HCT116 (cell line): ENCODE measurements around the gene RTN4RL1. TPM values are rescaled to one million over a fixed set of nuclear protein-coding genes. Genes with fewer than 3 reads are reported as not detected.

Source experiments
- ATAC-seq: fragments of 200-7000 bp; cut with Tn5 transposase; 2 replicates; pipeline ENCODE4 v1.9.1; 2020; ENCODE audit warnings: mild to moderate bottlenecking, moderate library complexity
- BruUV-seq: library from RNA; stranded (reverse); fragments of 400-500 nt; replicated peaks from 2 replicates; lab custom pipeline; 2021; lab: Mats Ljungman, UMichigan
- CTCF ChIA-PET: fragments of 300-600 bp; sonication (Branson Sonifier 250); formaldehyde crosslinking; loops from one replicate; lab custom pipeline; 2021; ENCODE audit warnings: antibody characterized with exemption; lab: Charles Lee
- POLR2A ChIA-PET: fragments of 300-600, 350-600 bp; sonication (Branson Sonifier 250); formaldehyde crosslinking; loops from one replicate; lab custom pipeline; 2021; ENCODE audit warnings: antibody characterized with exemption; lab: Charles Lee
- RAD21 ChIA-PET, 2 experiments: fragments of 300-600 bp; sonication (Branson Sonifier 250); formaldehyde crosslinking; loops; one replicate each; lab custom pipeline; 2023; ENCODE audit warnings: low total read pairs in 2 of 2; ENCODE audit not compliant: uncharacterized antibody in 2 of 2, unreplicated experiment in 2 of 2, low non-redundant PET in 1 of 2; lab: Charles Lee
- DNase-seq: peaks from one replicate; pipeline ENCODE4 v3.0.0-alpha.2; 2010; ENCODE audit warnings: low read depth, low spot score
- H2AFZ ChIP-seq: fragments of 200-600 bp; shearing (Covaris generic), sonication (generic); 2 replicates; pipeline ENCODE4 v1.6.1; 2017; ENCODE audit warnings: low read depth, mixed run types, mixed read lengths, antibody characterized with exemption, low read length; ENCODE audit not compliant: poor library complexity, severe bottlenecking
- H3K27ac ChIP-seq: 2 replicates; pipeline ENCODE4 v1.5.1; 2012; ENCODE audit warnings: low read depth, low read length
- H3K27me3 ChIP-seq: fragments of 200-600 bp; sonication (generic); 2 replicates; pipeline ENCODE4 v1.6.1; 2016; ENCODE audit warnings: mixed run types, low read length, mixed read lengths; ENCODE audit not compliant: insufficient read depth
- H3K36me3 ChIP-seq, 2 experiments: fragments of 200-500 bp in 1 of 2; fragments of 200-600 bp in 1 of 2; sonication (Bioruptor generic) in 1 of 2; sonication (generic) in 1 of 2; 2 replicates each; pipeline versions ENCODE4 v1.5.1 to v1.6.1; 2014 to 2016; ENCODE audit warnings: low read length in 2 of 2, inconsistent platforms in 1 of 2, mixed read lengths in 1 of 2, mixed run types in 1 of 2; ENCODE audit not compliant: insufficient read depth in 2 of 2, control insufficient read depth in 1 of 2
- H3K4me1 ChIP-seq, 2 experiments: fragments of 200-600 bp in 1 of 2; sonication (generic) in 1 of 2; 2 replicates each; pipeline versions ENCODE4 v1.5.1 to v1.6.1; 2012 to 2017; ENCODE audit warnings: low read length in 2 of 2, inconsistent platforms in 1 of 2, mild to moderate bottlenecking in 1 of 2, mixed read lengths in 1 of 2, mixed run types in 1 of 2, moderate library complexity in 1 of 2; ENCODE audit not compliant: insufficient read depth in 2 of 2, control insufficient read depth in 1 of 2
- H3K4me2 ChIP-seq: fragments of 200-600 bp; sonication (generic); 2 replicates; pipeline ENCODE4 v1.6.1; 2017; ENCODE audit warnings: mixed run types, low read length, mixed read lengths
- H3K4me3 ChIP-seq, 2 experiments: fragments of 200-600 bp in 1 of 2; sonication (generic) in 1 of 2; replicated peaks in 1 of 2; 2 replicates each; pipeline ENCODE4 v1.5.1; 2011 to 2016; ENCODE audit warnings: low read length in 2 of 2, control low read depth in 1 of 2, low read depth in 1 of 2, mild to moderate bottlenecking in 1 of 2, mixed read lengths in 1 of 2, mixed run types in 1 of 2
- H3K79me2 ChIP-seq: fragments of 200-600 bp; sonication (generic); 2 replicates; pipeline ENCODE4 v1.6.1; 2017; ENCODE audit warnings: mild to moderate bottlenecking, mixed run types, low read length, moderate library complexity, mixed read lengths; ENCODE audit not compliant: insufficient read depth
- H3K9ac ChIP-seq: fragments of 200-600 bp; sonication (generic); 2 replicates; pipeline ENCODE4 v1.6.1; 2016; ENCODE audit warnings: low read length, mixed read lengths
- H3K9me2 ChIP-seq: fragments of 200-600 bp; sonication (generic), shearing (Covaris generic); 2 replicates; pipeline ENCODE4 v1.6.1; 2017; ENCODE audit warnings: mixed run types, mild to moderate bottlenecking, moderate library complexity; ENCODE audit not compliant: insufficient read depth
- H3K9me3 ChIP-seq, 2 experiments: fragments of 200-500 bp in 1 of 2; fragments of 200-600 bp in 1 of 2; sonication (Bioruptor generic) in 1 of 2; sonication (generic) in 1 of 2; 2 replicates each; pipeline ENCODE4 v1.6.1; 2014 to 2017; ENCODE audit warnings: low read length in 2 of 2, mixed read lengths in 2 of 2, inconsistent platforms in 1 of 2, low read depth in 1 of 2, mild to moderate bottlenecking in 1 of 2, mixed run types in 1 of 2, moderate library complexity in 1 of 2; ENCODE audit not compliant: control insufficient read depth in 1 of 2, insufficient read depth in 1 of 2
- H4K20me1 ChIP-seq: fragments of 200-600 bp; sonication (generic), shearing (Covaris generic); 2 replicates; pipeline ENCODE4 v1.6.1; 2017; ENCODE audit warnings: mixed run types, mild to moderate bottlenecking, moderate library complexity; ENCODE audit not compliant: insufficient read depth
- CBX3 ChIP-seq: IDR thresholded peaks from 2 replicates; pipeline ENCODE4 v1.6.1; 2012; ENCODE audit warnings: low read depth
- CTCF ChIP-seq, 3 experiments: fragments of 200-600 bp in 1 of 3; sonication (generic) in 1 of 3; IDR thresholded peaks in 2 of 3; conservative IDR thresholded peaks in 1 of 3; 2 replicates each; pipeline ENCODE4 v1.5.1; 2012 to 2017; ENCODE audit warnings: low read depth in 2 of 3, low read length in 2 of 3, antibody characterized with exemption in 1 of 3, borderline replicate concordance in 1 of 3, control low read depth in 1 of 3, mild to moderate bottlenecking in 1 of 3, mixed read lengths in 1 of 3, mixed run types in 1 of 3, moderate library complexity in 1 of 3; ENCODE audit not compliant: insufficient read depth in 1 of 3
- ELF1 ChIP-seq: IDR thresholded peaks from 2 replicates; pipeline ENCODE4 v1.6.1; 2012; ENCODE audit warnings: low read depth, borderline replicate concordance
- EZH2 ChIP-seq: fragments of 200-600 bp; sonication (generic); IDR thresholded peaks from 2 replicates; pipeline ENCODE4 v1.6.1; 2017; ENCODE audit warnings: antibody characterized with exemption, mixed run types
- POLR2AphosphoS5 ChIP-seq: IDR thresholded peaks from 2 replicates; pipeline ENCODE4 v1.6.1; 2011; ENCODE audit warnings: mild to moderate bottlenecking, low read depth, low read length, moderate library complexity
- REST ChIP-seq: IDR thresholded peaks from 2 replicates; pipeline ENCODE4 v1.6.1; 2012; ENCODE audit warnings: low read depth
- ZFX ChIP-seq: fragments of 450-650 bp; IDR thresholded peaks from 2 replicates; pipeline ENCODE4 v1.6.1; 2017
- intact Hi-C: fragments of 100-400 bp; cut with micrococcal nuclease; formaldehyde crosslinking; loops from 2 replicates; pipeline ENCODE4 v1.10.0; 2022
- total RNA-seq: library from RNA; stranded (reverse); gene quantifications from one replicate; pipeline ENCODE4 v1.2.1, GENCODE V29; 2021; ENCODE audit not compliant: unreplicated experiment

Gene RTN4RL1
- total RNA-seq, 1 experiment from 2014 or later: 3.7 TPM

- CTCF ChIA-PET: interaction anchor here (0.7 to 2.2 kb wide), 2 partner anchors 124 to 459 kb away, joined by 3 to 10 read pairs; no protein-coding TSS in a partner anchor
- no peak for DNase-seq
- ATAC-seq: no peak
- Histone ChIP-seq H3K4me1 (peaks cover 11 to 12% of the 10 kb centered on the region in 2 experiments; a peak in 3 of 4 replicates), H3K27me3 (no peaks in the 10 kb centered on the region), H3K4me2 (no peak overlapping the region), H3K79me2 (peaks cover 9% of the 10 kb centered on the region; the same call in 1 of the 2 replicates), H4K20me1 (no peaks in the 10 kb centered on the region), H3K4me3 (no peak overlapping the region), H3K36me3 (no peaks in the 10 kb centered on the region; a peak in 1 of 4 replicates), H2AFZ (no peak overlapping the region), H3K9me2 (no peaks in the 10 kb centered on the region), H3K9me3 (no peaks in the 10 kb centered on the region), H3K9ac (no peak overlapping the region), H3K27ac (no peak overlapping the region)
- intact Hi-C loops: no loop called here
- RAD21 ChIA-PET: no interaction called here
- BruUV-seq: no TSS peak
- TF ChIP-seq EZH2 (no peak), ELF1 (no peak), CBX3 (no peak), REST (no peak)
- POLR2A ChIA-PET: no interaction called here
These were observed 8.0 kb upstream of the RTN4RL1 start for GRCh38 chr17:2033153-2033552.

- no peaks in the 10 kb centered on the region for H3K9me2 ChIP-seq
- no peaks in the 10 kb centered on the region for H3K9me3 ChIP-seq
- peak overlapping the region; percentile 89 for H3K9ac ChIP-seq
- TF ChIP-seq CTCF (IDR thresholded peaks at IDR 0.05 in 2 of 3, conservative IDR thresholded peaks at IDR 0.05 in 1 of 3; ENCODE audit: borderline replicate concordance in 1 of 3, insufficient read depth in 1 of 3, low read depth in 2 of 3, low read length in 2 of 3) (peak; percentile 31 to 69 (median 60); a peak in 5 of 6 replicates), ZFX (0 out of 2 replicates have a peak, but pooled peaks have one; percentile 3), POLR2AphosphoS5 (0 out of 2 replicates have a peak, but pooled peaks have one; percentile 37), ELF1 (no peak)
- H4K20me1 ChIP-seq: no peaks in the 10 kb centered on the region
- no peaks in the 10 kb centered on the region for H3K27me3 ChIP-seq
- no peak overlapping the region for H2AFZ ChIP-seq
- TSS peak; percentile 60 for BruUV-seq
- ChIA-PET POLR2A (no interaction called here), CTCF (interaction anchor here (2.2 kb wide), 1 partner anchor 122 kb away, joined by 10 read pairs; no protein-coding TSS in a partner anchor), RAD21 (no interaction called here)
- H3K4me3 ChIP-seq: peak overlapping the region; percentile 100
- H3K4me1 ChIP-seq: peaks cover 16 to 18% of the 10 kb centered on the region in 2 experiments; a peak in 3 of 4 replicates
- H3K36me3 ChIP-seq: no peaks in the 10 kb centered on the region; a peak in 1 of 4 replicates
- ATAC-seq: peak; percentile 8
- H3K79me2 ChIP-seq: peaks cover 9% of the 10 kb centered on the region; the same call in 1 of the 2 replicates
- peak overlapping the region; percentile 79 for H3K4me2 ChIP-seq
- peak overlapping the region; percentile 58 for H3K27ac ChIP-seq
- intact Hi-C loops: loop anchor here (1.0 to 2.0 kb wide), 2 partner anchors 11 to 122 kb away; no protein-coding TSS in a partner anchor
- peak; percentile 79 for DNase-seq
These were observed 5.6 kb upstream of the RTN4RL1 start for GRCh38 chr17:2030779-2031163.
